IPS DF 19.7 (cell line): ENCODE results near the gene ADGRL3.
"Not testable (repeated sequence)": the region's sequence is repeated elsewhere in the genome, so short reads cannot be mapped to it uniquely, and the experiment has no call there.

ENCODE experiments used
- DNase-seq: peaks from one replicate; pipeline ENCODE4 v3.0.0-alpha.2; 2013; ENCODE audit warnings: low read depth, low spot score

The ADGRL3 gene

DNA sequence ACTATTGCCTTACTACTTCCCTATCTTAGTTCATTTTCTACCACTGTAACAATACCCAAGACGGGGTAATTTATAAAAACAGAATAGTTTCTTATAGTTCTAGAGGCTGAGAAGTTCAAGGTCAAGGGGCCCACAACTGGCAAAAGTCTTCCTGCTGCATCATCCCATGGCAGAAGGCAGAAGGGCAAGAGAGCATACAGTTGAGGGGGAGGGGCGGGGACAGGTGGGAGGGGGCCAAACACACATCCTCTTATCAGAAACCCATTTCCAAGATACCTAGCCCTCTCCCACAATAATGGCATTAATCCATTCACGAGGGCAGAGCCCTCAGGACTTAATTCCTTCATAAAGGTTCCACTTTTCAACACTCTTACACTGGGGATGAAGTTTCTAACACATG, 690.2 kb downstream of the ADGRL3 start:
- DNase-seq: no peak

DNA sequence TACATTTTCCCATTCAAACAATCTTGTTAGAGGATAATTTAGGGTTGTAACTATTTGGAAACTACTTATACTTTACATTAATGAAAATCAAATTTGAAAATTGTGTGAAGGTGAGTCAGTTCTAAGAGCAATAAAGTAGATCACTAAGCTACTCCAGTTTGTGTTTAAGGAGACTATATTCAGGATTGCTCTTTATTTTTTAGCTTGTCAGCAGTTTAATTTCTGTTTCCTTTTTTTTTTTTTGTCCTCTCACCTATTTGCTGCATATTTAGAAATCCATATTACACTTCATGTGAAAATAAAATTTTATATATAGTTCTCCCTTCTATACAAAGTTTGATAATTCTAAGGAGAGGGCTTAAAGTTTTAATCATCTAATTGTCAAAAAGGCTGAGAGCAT, 691.8 kb downstream of the ADGRL3 start:
- DNase-seq: no peak

DNA sequence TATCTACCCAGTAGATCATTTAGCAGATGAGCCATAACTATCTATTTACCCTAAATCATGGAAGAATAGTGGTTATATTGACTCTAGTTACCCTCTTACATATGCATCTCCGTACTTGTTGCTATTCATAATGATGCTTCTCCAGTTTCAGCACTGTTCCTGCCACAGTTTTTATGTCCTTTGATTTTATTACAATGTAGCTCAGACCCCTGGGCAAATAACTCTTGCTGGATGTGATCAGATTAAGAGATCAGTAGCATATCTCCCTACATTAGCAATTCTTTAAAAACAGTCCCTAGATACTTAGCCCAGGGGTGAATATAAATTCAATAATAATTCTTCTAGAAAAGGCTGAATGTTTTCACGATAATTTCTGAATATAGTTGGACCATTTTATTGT, 696.5 kb downstream of the ADGRL3 start:
- DNase-seq: no peak

DNA sequence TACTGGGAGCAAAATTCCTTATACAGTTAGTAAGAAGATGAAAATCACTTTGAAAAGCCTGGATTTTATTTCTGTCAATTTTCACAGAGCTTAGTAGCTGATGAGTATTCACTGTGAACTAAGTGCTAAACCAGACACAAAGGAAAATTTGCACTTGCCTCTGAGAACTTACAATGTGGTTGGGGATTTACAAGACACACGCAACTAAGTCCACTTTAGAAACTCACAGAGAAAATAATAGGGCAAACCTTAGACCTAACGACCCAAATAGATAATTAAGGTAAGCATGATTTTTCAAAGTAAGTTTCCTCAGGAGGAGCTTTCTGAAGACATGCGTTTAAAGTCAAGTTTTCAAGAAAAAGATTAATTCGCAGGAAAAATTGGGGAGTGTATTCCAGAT, 708.9 kb downstream of the ADGRL3 start:
- DNase-seq: no peak

DNA sequence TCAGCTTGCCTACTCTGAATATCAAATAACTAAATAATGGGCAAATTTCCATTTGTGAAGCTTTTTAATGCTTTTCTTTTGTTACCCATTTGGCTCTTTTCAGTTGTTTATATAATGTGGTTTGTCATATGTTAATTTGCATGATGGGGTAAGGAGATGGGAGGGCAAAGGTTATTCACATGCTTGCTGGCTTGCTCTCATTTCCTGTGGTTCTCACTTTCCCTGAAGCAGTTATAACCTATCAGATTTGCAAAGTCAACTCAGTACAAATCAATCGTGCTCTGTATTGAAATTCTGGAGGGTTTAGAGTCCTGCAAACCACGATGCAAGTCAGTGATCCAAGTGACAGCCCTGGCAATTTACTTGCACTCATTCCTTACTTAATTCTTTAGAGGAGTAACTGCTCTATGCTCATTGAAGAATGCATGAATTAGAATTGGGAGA, 711.2 kb downstream of the ADGRL3 start:
- DNase-seq: peak; percentile 82

DNA sequence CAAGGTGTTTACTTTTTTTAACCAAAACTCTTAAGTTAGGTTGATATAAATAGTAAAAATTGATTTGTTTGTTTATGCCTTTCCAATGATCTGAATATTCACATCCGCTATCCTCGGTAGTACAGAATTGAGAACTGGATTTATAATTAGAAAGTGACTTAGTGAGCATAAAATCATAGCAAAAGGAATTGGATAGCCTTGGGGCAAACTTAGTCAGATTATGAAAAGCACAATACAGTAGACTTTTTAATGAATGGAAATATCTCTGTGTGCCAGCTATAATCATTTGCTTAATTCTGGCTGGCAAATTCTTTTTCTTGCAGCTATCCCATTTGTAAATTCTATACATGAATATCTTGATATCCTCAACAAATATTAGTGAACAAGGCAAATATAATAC, 713.5 kb downstream of the ADGRL3 start:
- no peak for DNase-seq

DNA sequence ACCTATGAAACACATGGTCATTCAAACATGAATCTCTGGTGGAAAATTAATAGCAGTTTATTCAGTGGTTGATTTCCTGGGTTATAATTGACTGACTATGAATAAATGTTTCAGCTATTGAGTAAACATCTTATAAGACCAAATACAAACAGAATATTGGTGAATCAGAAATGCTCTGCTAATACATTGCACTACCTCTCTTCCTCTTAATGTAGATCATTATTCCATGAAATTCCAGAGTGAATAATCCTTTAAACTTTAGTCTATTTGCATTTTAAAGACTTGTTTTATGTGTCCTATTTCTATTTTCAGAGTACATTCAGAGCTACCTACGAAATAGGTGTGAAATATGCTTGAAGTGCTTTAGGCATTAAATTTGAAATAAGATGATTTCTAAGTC, 715.4 kb downstream of the ADGRL3 start:
- no peak for DNase-seq

DNA sequence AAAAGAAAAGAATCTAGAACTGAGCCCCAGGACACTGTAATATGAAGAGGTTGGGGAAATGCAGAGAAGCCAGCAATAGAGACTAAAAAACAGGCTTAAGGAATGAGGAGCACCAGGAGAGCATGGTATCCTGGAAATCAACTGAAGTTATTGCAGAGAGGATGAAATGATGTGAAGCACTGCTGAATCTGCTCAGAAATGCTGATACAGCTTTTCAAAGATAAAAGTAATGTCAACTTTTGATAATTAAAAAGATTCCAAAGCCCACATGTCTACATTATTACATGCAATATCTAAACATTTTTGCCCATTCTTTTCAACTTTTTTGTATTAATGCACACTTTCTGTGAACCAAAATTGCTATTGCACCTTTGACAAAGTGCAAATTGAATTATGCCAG, 718.4 kb downstream of the ADGRL3 start:
- DNase-seq: no peak

DNA sequence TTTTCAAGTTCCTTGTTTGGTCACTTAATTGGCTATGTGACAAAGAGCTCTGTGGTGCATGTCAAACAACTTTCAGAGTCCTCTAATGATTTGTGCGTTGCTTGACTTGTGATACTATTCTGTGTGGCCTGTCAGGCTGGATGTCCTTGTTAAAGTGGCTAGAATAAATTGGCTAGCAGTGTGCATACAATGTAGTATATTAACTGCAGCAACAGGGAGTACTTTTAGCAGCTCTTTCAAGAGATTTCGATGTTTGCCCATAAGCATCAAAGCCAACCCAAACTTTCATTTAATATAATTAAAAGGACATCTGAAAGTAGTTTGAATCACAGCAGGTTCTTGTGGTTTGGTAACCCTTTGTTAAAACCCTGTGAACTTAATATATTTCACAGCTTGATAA, 718.9 kb downstream of the ADGRL3 start:
- DNase-seq: no peak

DNA sequence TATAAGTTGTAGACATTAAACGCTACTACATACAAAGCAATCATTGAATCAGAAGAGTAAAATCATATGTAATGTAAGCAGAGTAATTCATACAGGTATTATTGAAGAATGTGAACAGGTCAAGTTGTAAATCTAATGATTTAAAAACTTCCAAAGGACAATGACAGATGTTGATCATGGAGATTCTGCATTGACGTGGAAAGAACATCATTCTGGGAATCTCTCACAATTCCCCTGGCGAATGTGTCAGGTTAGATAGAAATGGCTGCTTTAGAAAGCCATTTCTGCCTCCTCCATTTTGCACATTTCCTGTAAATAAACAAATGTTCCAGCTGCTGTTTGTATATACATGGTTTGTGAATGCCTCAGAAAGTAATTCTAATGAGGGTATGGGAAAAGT, 719.4 kb downstream of the ADGRL3 start:
- no peak for DNase-seq

DNA sequence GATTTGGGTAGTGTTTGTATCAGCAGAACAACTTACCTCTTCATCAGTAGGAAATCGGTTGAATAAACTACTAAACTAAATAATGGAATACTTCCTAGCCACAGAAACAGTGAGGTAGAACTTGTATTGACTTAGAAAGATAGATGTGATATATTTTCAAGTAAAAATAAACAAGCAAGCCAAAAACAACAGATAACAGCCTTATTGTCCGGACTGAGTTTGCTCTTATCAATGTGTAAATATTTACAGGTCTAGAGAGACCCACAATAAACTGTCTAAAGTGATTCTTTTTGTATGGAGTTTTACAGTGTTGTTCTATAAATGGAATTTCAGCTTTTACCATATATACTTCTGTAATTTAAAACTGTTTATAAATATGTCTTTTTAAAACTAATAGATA, 721.8 kb downstream of the ADGRL3 start:
- DNase-seq: no peak

DNA sequence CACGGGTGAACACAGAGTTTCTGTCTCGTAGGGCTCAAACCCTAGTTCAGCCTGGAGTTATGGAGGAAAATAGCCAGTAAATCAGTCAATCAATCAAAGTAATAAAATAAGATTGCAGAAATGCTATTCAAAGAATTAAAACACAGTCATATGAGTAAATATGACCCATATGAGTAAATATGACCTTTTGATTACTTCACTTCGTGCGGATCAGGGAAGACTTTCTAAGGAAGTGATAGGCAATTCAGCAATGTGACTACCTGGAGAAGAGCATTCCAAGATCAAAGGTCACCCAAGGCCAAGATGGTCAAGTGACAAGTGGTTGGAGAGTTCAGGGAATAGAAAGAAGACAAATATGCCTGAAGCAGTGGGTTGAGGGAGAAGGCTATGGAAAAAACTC, 722.6 kb downstream of the ADGRL3 start:
- DNase-seq: no peak

DNA sequence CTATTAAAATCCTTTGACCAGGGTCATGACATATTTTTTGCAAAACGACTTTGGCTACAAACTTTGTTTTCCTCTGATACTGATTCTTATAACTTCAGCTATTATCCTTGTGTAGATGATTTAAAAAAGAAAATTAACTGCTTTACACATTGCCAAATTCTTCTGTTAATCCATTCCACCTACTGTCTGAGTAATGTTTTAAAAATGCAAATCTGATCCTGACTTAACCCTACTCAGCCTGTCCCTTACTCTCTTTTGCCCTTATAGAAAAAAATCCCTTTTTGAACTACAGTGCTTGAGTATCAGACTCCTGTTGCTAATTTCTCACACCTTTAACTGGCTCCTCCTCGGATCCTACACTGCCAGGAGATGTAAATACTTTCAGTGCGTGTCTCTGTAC, 723.1 kb downstream of the ADGRL3 start:
- no peak for DNase-seq

DNA sequence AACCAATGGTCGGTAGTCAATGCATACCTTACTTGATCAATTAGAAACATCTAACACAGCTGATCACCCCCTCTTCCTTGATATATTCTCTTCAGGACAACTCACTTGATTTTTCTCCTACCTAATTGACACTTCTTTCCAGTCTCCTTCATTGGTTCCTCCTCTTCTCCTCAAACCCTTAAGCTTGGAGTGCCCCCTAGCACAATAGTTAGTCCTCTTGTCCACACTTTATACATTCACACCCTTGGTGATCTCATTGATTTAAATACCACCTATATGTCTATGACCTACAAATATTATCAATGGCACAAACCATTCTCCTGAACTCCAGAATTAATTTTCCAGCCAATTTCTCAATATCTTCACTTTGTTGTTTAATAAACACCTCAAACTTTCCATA, 724.0 kb downstream of the ADGRL3 start:
- DNase-seq: no peak

DNA sequence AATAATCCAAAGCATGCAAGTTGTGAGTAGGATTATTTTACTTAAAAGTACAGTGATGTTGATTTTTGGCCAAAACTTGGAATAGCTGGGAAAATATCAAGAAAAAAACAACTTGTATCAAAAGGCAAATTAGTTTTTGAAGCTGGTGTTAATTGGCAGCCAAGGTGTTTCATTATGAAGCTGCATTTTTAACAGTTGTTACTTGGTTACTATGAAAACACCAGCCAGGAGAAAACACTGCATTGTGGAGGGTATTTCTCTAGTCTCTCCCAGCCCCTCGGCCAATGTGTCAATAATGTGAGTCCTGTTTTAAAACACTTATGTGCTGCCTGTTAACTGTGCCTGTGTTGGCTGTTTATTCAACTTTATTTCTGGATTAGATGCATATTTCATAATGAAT, 733.4 kb downstream of the ADGRL3 start:
- DNase-seq: no peak

DNA sequence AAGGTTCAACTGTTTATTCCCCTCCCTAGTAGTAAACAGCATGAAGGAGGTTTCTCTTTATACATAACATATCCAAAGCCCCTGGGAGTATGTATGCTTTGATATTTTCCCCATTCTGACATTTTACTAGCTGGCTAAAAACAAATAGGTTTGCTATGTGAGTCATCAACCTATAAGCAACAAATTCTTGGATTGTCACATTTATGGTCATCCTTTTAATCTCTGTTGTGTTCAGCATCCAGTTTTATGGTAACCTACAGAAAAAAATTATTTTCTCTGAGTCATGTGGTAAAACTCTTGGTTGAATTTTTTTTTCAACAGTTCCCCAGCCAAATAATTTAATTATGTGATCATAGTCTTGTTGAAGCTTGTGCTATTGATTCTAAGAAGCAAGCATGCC, 734.1 kb downstream of the ADGRL3 start:
- no peak for DNase-seq

DNA sequence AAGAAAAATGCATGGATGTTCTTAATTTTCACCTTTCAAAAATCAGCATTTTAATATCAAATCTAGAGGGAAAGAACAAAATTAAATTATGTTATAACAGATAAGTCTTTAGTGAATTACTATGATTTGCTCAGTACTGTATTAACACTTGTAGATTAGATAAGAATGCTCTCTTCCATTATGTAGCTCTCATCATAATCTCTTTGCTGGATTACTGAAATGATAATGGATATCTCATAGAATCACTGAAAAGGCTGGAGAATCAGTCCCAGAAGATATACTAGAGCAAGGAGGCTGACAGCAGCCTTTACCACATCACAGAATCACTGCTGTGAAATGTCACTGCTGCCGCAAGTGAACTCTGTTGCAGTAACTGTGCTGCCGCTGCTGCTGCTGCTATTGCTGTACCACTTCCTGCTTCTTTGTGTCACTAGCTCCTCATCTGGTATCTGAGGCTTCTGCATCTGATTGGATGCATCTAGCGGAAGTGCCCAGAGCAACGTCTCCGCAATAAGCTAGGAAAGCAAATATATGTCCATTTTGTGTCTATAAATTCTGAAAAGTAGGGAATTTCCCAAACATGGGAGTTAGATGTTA, 738.2 kb downstream of the ADGRL3 start:
- DNase-seq: peak; percentile 20

DNA sequence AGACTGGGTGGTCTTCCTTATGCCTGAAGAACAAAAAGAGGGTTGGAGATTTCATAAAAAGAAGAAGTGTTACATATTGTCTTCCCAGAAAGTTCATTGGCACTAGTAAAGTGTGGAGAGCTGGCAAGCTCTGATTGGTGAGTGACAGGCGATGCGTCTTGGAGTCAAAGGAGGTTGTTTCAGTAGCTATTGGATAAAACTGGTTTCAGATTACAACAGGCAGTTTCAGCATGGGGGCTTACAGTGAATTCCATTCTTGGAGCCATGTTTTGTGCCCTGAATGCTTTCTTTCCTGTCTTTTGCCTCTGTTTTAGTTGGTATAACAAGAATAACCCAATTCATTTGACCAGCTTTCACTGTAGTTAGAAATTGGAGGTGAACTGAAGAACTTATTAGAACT, 750.5 kb downstream of the ADGRL3 start:
- DNase-seq: peak; percentile 33

DNA sequence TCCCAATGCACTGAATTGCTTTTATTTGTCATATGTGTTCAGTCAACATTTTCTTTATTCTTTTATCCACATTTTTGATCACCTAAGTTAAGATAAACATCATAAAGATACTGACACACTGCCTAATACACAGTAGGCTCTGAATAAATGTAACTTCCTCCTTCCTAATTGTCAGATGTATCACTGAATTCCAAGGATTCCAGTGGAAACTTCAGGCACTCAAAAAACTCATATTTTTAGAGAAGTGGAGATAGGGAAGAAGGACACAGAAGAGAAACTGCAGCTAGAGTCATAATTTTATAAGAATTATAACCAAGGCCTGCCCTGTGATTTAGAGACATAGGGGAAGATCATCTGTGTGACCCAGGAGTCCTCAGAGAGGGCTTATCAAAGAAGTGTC, 753.3 kb downstream of the ADGRL3 start:
- DNase-seq: no peak

DNA sequence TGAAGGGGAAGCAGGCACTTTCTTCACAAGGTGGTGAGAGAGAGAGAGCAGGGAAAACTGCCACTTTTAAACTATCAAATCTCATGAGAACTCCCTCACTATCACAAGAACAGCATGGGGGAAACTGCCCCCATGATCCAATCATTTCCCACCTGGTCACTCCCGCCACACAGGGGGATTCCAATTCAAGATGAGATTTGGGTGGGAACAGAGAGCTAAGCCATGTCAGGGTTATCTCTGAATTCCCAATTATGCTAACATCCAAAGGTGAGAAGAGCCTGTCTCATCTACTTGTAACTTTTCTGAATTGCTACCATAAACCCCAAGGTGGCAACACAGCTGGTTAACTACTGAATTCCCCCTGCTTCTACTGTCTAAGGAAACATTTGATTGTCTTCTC, 758.5 kb downstream of the ADGRL3 start:
- DNase-seq: no peak

DNA sequence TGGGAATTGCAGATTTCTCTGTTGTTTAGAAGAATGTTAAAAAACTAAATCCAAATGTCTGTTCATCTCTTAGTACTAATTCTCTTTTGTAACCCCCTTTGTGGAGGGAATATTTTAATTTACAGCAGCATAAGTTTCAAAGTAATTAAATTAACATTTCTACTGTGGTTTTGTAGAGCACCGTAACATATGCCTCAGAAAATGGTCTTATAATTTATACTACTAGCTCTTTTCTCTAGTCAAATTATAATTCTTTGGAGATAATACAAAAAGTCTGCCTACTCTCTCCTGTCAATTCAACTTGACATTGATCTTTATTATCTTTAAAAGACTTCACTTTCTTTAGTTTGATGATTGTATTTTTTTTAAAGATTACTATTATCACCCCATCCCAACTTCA, 759.0 kb downstream of the ADGRL3 start:
- no peak for DNase-seq

DNA sequence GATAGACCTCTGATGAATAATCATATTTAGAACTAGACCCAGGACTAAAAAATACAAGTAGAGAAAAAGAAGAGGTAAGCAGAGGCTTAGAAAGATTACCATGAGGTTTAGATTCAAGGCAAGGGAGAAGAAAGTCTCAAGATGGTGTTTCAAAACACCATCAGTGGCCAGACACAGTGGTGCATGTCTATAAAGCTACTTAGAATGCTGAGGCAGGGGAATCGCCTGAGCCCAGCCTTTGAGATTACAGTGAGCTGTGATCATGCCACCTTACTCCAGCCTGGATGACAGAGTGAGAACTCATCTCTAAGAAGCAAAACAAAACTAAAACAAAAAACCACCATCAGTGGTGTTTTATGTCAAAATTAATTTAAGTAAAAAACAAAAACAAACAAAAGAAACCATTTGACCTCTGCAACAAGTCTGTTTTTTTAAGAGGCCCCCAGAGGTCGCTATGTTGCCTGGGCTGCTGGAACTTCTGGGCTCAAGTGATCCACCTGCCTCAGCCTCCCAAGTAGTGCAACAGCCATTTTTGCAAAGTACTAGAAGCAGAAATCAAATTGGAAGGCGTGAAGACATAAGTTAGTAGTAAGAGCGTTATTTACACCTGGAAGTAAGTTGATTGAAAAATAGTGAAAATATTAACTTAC, 784.3 kb downstream of the ADGRL3 start:
- DNase-seq: no peak

DNA sequence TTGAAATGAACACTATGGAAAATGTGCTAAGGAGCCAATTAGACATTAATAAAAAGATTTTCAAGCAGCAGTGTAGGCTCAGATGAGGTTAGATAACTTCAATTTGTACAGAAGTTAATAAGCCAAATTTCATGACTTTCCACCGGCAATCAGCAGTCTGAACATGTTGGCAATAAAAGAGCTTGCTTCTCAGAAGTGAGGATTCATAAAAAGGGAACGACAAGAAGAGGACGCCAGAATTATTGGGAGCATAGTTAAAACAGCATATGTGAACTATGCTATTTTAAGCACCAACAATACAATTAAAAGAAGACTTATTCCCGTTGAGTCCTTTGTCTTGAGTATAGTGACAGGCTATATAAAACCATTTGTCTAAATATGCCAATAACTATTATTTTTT, 785.3 kb downstream of the ADGRL3 start:
- no peak for DNase-seq

DNA sequence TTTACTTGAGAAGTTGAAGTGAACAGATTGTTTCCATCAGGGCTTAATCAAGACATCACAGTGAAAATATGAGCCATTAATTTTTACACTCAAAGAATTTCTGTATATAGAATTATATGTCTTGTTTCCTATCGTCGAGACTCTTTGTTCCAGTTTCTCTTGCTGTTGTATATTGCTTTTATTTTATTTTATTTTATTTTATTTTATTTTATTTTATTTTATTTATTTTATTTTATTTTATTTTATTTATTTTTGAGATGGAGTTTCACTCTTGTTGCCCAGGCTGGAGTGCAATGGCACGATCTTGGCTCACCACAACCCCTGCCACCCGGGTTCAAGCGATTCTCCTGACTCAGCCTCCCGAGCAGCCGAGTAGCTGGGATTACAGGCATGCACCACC, 786.8 kb downstream of the ADGRL3 start:
- DNase-seq: not testable (repeated sequence)
